Lower leg skin (tissue), 3 donors: Measurements from ENCODE around the gene RNF227.

Experiments
- CTCF ChIP-seq, 3 donors: fragments of 450-650 bp; IDR thresholded peaks; one replicate each; pipeline ENCODE4 v1.5.1; 2016; ENCODE audit warnings: antibody characterized with exemption in 3 of 3, mild to moderate bottlenecking in 3 of 3, moderate library complexity in 2 of 3
- POLR2A ChIP-seq, 2 donors: fragments of 450-650 bp; IDR thresholded peaks; one replicate each; pipeline ENCODE4 v1.6.1; 2016 to 2017; ENCODE audit warnings: antibody characterized with exemption in 2 of 2, mild to moderate bottlenecking in 1 of 2, moderate library complexity in 1 of 2

GRCh38 chr17:7881276-7882054 lies 34.6 kb downstream of the RNF227 start:
- no peak for TF ChIP-seq CTCF (IDR thresholded peaks at IDR 0.05)
- TF ChIP-seq POLR2A (IDR thresholded peaks at IDR 0.05): no peak
